Upper lobe of left lung (tissue), 4 donors: ENCODE data around the gene RAB18.

Experiments
- POLR2A ChIP-seq, 4 donors: fragments of 450-650 bp; IDR thresholded peaks; one replicate each; pipeline ENCODE4 v1.5.1; 2016 to 2017; ENCODE audit warnings: antibody characterized with exemption in 4 of 4, mild to moderate bottlenecking in 2 of 4
- POLR2AphosphoS5 ChIP-seq, 2 donors: sonication (generic); formaldehyde crosslinking; IDR thresholded peaks; one replicate each; pipeline ENCODE4 v1.5.1; 2017; ENCODE audit warnings: antibody characterized with exemption in 2 of 2
- TF ChIP-seq, protein P1 (sequence below), 6 experiments: fragments of 450-650 bp in 4 of 6; fragments of 200-600 bp in 2 of 6; sonication (generic) in 2 of 6; IDR thresholded peaks; one replicate each; pipeline ENCODE4 v1.5.1; 2016 to 2019; ENCODE audit warnings: antibody characterized with exemption in 6 of 6

DNA sequence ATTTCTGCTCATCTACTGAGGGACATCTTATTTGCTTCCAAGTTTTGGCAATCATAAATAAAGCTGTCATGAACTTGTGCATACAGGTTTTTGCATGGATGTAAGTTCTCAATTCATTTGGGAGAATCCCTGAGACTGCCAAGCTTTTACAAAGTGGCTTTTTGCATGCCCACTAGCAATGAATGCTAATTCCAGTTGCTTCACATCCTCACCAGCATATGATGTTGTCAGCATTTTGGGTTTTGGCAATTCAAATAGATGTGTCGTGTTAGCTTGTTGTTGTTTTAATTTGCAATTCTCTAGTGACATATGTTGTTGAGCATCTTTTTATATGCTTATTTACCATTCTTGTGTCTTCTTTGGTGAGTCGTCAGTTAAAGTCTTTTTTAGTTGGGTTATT is 57.2 kb downstream of the RAB18 start:
- TF ChIP-seq POLR2A (IDR thresholded peaks at IDR 0.05) (no peak), POLR2AphosphoS5 (IDR thresholded peaks at IDR 0.05) (no peak)
- TF ChIP-seq, protein P1, sequence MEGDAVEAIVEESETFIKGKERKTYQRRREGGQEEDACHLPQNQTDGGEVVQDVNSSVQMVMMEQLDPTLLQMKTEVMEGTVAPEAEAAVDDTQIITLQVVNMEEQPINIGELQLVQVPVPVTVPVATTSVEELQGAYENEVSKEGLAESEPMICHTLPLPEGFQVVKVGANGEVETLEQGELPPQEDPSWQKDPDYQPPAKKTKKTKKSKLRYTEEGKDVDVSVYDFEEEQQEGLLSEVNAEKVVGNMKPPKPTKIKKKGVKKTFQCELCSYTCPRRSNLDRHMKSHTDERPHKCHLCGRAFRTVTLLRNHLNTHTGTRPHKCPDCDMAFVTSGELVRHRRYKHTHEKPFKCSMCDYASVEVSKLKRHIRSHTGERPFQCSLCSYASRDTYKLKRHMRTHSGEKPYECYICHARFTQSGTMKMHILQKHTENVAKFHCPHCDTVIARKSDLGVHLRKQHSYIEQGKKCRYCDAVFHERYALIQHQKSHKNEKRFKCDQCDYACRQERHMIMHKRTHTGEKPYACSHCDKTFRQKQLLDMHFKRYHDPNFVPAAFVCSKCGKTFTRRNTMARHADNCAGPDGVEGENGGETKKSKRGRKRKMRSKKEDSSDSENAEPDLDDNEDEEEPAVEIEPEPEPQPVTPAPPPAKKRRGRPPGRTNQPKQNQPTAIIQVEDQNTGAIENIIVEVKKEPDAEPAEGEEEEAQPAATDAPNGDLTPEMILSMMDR (IDR thresholded peaks at IDR 0.05), result no peak
